ENCODE data around the gene SHC3. TPM values are rescaled to one million over a fixed set of nuclear protein-coding genes. Genes with fewer than 3 reads are reported as not detected.

Gene SHC3
- total RNA-seq, 2 experiments from 2014 or later = not detected

GRCh38 chr9:88968799-88969198 is 209.8 kb downstream of the SHC3 start:
- H3K36me3 Mint-ChIP-seq = no peaks in the 10 kb centered on the region
- H3K27me3 Mint-ChIP-seq = no peaks in the 10 kb centered on the region
- H3K4me1 Mint-ChIP-seq = no peaks in the 10 kb centered on the region
- no peaks in the 10 kb centered on the region for H3K9me3 Mint-ChIP-seq
- no peak overlapping the region for H3K27ac Mint-ChIP-seq
- no peak for DNase-seq
- no peak overlapping the region for H3K4me3 Mint-ChIP-seq

DNA sequence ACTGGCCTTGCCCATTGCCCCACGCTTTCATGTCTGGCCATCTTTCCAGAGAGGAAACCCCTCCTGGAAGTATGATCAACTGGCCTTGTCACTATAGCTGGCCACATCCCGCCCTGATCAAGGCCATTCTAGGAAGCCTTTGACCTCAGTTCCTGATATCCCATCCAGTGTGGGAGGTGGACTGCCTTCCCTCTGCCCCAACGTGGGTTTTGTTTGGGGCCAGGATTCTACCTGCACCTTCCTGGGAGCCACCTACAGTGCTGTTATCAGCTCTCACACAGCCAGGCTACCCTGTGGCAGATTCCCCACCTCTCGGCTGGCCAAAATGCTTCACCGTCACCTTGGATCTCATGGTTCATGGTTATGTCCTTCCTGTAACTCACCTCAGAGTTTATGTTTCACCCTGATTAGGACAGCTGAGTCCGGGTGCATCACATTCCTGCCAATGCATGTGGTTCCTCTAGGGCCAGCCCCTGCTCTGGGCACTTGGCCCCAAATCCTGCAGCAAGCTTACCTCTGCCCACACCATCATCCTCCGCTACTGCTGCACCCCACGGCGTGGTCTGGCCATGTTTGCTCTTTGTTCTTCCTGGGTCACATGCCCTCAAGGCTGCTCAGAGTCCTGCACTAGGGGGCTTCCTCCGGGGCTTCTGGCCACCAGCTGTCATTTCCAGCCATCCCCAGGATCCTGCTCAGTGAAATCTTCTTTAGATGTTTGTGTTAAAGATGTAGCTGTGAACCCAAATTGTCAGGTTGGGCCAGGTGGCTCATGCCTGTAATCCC is 211.5 kb downstream of the SHC3 start:
- Mint-ChIP-seq H3K4me1 (no peaks in the 10 kb centered on the region), H3K27me3 (no peaks in the 10 kb centered on the region), H3K36me3 (no peaks in the 10 kb centered on the region), H3K27ac (no peak overlapping the region), H3K9me3 (no peaks in the 10 kb centered on the region), H3K4me3 (no peak overlapping the region)
- no peak for DNase-seq

- no peaks in the 10 kb centered on the region for H3K36me3 Mint-ChIP-seq
- no peak overlapping the region for H3K4me3 Mint-ChIP-seq
- no peaks in the 10 kb centered on the region for H3K4me1 Mint-ChIP-seq
- no peaks in the 10 kb centered on the region for H3K9me3 Mint-ChIP-seq
- H3K27ac Mint-ChIP-seq = no peak overlapping the region
- no peak for DNase-seq
- no peaks in the 10 kb centered on the region for H3K27me3 Mint-ChIP-seq
These were observed 213.1 kb downstream of the SHC3 start for GRCh38 chr9:88965473-88965872.

DNA sequence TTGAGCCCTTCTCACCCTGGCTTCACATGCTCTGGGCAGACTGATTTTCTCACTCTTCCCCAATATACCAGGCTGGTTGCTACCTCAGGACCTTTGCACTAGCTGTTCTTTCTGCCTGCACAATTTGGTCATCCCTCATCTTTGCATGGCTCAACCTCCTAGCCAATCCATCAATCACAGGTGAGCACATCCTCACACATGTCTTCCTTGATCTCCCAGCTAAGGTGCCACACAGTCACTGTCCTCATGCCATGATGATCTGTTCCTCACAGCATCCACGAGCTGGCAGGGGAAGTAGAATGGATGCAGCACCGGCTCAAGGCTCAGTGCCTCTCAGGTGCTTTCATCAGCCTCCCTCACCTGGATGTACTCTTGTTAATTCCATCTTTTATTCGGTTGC is 218.0 kb downstream of the SHC3 start:
- peaks cover 4% of the 10 kb centered on the region for H3K27me3 Mint-ChIP-seq
- no peak overlapping the region for H3K27ac Mint-ChIP-seq
- H3K4me3 Mint-ChIP-seq = no peak overlapping the region
- no peak for DNase-seq
- H3K36me3 Mint-ChIP-seq = no peaks in the 10 kb centered on the region
- H3K9me3 Mint-ChIP-seq = no peaks in the 10 kb centered on the region
- H3K4me1 Mint-ChIP-seq = no peaks in the 10 kb centered on the region

DNA sequence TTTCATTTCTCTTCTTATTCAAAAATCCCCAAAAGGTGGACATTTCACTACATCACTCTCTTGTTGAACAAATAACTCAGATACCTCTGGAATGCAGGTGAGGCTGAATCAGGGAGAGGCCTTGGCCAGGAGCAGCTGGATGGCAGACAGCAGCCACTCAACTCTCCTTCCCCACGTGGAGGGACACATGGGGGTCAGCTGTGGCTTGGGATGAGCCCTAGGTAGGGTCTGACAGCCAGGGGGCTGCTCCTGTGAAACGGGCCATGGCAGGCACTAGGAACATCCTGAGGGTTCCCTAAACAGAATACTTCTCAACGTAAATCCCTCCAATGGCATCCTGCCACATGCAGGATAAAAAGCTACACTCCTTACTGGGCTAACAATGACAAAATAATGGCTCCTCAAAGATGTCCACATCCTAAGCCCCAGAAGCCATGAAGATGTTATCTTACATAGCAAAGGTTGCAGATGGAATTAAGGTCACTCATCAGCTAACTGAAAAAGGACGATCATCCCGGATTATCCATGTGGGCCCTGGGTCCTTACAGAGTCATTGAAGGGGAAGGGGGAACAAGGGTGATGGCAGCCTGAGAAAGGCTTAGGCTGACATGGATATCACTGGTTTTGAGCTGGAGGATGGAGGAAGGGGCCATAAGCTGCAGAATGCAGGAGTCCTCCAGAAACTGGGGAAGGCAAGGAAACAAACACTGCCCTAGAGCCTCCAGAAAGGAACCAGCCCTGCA is 218.7 kb downstream of the SHC3 start:
- Mint-ChIP-seq H3K27ac (no peak overlapping the region), H3K4me1 (no peaks in the 10 kb centered on the region), H3K27me3 (peaks cover 8% of the 10 kb centered on the region), H3K9me3 (no peaks in the 10 kb centered on the region), H3K4me3 (no peak overlapping the region), H3K36me3 (no peaks in the 10 kb centered on the region)
- no peak for DNase-seq

- Mint-ChIP-seq H3K4me3 (no peak overlapping the region), H3K36me3 (no peaks in the 10 kb centered on the region), H3K9me3 (no peaks in the 10 kb centered on the region), H3K4me1 (no peaks in the 10 kb centered on the region), H3K27ac (no peak overlapping the region), H3K27me3 (peaks cover 28% of the 10 kb centered on the region)
- DNase-seq = no peak
These were observed 221.1 kb downstream of the SHC3 start for GRCh38 chr9:88957526-88957925.

Other genes with a start within 250 kb of the SHC3 start
- gene S1PR3, start 187.3 kb downstream of the SHC3 start, total RNA-seq = under 1 TPM; 0.23 to 0.38 TPM
- 100 to 1,000 TPM; 333 to 343 TPM for gene CKS2, start 132.4 kb upstream of the SHC3 start, total RNA-seq
- gene SECISBP2, start 139.7 kb upstream of the SHC3 start, total RNA-seq = 10 to 100 TPM; 27.3 to 34.7 TPM